Measurements from ENCODE around the gene SH3GLB2.

Gene SH3GLB2

DNA sequence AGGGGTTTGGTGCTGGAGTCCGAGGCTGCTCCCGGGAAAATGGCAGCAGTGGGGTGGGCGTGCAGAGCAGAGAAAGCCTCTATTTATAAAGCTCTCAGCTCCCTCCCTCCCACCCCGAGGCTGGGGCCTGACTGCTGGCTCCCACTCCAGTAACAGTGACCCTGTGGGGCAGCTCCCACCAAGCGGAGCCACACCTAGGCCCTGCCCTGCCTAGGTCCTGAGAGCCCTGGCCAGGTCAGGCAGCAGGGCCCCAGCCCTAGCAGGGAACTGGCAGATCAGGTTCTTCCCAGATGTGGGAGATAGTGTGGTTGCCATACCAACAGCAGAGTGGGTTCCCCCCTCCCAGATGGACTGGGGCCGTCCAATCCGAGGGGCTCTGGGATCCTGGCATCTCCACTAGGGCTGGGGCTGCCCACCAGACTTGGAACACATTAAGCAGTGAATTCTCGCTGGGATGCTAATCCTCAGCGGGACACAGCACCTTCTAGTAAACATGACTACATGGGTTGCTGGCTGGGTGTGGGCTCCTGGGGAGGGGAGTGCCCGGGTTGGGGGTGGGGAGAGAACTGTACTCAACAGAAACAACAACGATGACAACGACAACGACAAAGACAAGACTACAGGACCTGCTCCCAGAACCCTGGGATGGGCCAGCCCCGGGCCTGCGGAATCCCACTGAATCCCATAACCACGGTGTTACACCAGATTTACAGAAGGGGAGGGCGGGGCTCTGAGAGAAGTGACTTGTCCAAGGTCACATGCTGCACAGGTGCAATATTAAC lies 1.5 kb downstream of the SH3GLB2 start:
- no peak for DNase-seq
- in situ Hi-C loops (cut with HindIII; ENCODE audit: low pct_ligation_motif_present, low pct_unique_long_range_greater_than_20kb, low sequenced_read_pairs): no loop called here

DNA sequence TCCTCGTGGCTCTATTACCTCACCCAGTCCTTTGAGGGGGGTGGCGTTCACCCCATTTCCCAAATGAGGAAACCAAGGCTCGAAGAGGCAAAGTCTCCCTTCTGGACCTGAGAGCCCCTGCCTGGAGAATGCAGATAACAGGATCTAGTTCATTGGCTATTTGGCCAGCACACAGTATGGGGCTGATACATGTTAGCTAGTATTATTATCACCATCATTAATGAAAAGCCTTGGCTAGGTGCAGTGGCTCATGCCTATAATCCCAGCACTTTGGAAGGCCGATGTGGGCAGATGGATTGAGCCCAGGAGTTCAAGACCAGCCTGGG lies 4.3 kb downstream of the SH3GLB2 start:
- in situ Hi-C loops (cut with HindIII; ENCODE audit: low pct_ligation_motif_present, low pct_unique_long_range_greater_than_20kb, low sequenced_read_pairs): no loop called here

DNA sequence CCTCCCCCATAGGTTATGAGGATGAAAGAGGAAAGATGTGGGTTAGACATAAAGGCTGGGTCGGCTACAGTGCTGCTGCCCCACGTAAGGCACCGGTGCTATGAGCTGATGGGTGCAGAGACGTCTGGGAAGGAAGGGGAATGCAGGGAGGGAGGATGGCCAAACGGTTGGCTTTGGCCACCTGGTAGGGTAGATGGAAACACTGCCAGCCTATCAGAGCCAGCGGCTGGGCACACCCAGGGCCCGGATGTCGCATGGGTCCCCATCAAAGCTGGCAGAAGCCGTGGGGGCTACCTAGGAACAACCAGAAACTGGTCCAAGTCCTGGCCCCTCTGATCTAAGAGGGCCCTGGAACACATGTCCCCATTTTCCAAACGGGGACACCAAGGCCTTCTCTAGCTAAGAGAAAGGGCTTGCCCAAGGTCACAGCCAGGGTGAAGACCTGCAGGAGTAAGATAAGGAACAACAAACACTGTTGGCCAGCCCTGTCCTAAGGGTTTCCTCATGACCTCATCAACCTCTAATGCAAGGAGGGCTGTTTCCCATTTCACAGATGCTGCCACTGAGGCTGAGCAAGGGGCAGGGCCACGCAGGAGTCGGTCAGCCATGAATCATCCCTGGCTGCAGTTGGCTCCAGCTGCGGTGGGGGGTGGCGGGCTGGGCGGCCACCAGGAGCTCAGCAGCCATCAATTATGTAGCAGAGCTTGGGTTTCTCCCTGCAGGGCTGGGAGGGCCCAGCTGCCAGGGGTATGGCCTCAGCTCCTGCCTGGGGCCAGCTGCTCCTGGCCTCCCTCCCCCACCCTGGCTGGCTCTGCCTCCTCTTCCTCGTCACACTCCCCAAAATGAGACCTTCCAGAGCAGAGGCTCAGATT lies 4.9 kb downstream of the SH3GLB2 start:
- DNase-seq: no peak
- in situ Hi-C loops (cut with HindIII; ENCODE audit: low pct_ligation_motif_present, low pct_unique_long_range_greater_than_20kb, low sequenced_read_pairs): no loop called here

More for the DNA sequence above, 4.3 kb downstream of the SH3GLB2 start:
- no peak for DNase-seq

DNA sequence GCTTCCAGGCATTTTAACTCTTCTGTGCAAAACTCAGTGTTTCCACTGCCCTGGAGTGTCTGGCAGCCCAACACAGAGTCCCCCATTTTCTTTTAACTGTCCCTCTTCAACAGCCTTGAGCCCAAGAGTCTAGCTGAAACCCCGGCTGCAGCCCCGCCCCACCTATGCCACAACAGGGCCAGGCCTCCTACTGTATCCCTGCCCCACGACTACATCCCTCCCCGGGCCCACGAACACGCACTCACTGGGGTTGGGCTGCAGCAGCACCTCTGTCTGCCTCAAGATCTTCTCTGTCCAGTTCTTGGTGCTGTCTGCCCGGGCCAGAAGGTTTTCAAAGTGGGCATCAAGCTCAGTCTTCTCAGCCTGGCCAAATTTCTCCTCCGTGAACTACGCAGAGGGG lies 6.1 kb downstream of the SH3GLB2 start:
- in situ Hi-C loops (cut with HindIII; ENCODE audit: low pct_ligation_motif_present, low pct_unique_long_range_greater_than_20kb, low sequenced_read_pairs): no loop called here
- DNase-seq: no peak

DNA sequence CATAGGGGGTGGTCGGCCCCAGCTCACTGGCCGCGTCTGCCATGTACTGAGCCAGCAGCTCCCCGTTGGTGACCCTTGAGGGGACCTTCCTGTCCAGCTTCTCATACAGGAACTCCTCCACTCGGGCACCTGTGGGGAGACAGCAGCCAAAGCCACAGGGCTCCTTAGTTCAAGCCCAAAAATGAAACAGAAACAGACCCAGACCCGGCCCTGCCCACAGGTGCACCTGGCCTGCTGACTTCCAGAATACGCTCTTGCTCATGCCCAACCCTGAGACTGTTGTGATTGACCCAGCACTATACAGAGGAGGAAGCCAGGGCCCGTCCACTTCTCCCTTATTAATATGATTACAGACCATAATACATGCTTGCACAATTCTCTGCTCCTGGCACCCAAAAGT lies 7.0 kb downstream of the SH3GLB2 start:
- in situ Hi-C loops (cut with HindIII; ENCODE audit: low pct_ligation_motif_present, low pct_unique_long_range_greater_than_20kb, low sequenced_read_pairs): no loop called here
- no peak for DNase-seq

DNA sequence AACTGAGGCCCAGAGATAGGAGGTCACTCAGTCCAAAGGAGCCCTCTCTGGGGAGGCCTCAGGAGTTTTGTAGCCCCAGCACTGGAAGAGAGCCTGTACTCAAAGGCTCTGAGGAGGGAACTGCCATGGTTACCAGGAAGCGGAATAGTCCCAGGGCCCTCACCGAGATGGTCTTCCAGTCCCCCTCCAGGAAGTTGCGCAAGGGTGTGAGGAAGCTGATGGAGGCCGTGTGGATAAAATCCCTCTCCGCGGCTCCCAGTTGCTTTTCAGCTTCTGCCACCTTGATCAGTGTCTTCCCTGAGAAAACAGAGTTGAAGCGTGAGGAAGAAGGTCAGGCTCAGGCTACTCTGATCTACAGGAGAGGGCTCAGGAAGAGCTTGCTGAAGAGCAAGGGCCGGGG lies 13.5 kb downstream of the SH3GLB2 start:
- DNase-seq: no peak
- in situ Hi-C loops (cut with HindIII; ENCODE audit: low pct_ligation_motif_present, low pct_unique_long_range_greater_than_20kb, low sequenced_read_pairs): no loop called here

DNA sequence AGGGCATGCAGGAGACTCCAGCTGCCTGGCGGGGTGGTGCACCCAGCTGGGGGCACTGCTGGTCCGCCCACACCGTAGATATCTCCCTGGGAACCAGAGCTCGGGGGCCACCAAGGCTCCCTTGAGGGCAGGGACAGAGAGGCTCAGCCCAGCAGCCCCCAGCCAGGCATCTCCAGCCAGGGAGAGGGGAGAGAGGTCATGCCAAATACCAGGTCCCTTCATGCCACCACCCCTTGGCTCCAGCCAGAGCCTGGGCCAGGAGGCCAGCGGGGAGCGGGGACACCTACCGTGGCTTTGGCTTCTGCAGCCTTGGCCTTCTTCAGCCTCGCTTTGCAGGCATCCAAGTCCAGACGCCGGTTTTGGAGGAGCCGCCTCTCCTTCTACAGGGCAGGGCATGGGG lies 14.0 kb downstream of the SH3GLB2 start:
- in situ Hi-C loops (cut with HindIII; ENCODE audit: low pct_ligation_motif_present, low pct_unique_long_range_greater_than_20kb, low sequenced_read_pairs): no loop called here
- DNase-seq: no peak

DNA sequence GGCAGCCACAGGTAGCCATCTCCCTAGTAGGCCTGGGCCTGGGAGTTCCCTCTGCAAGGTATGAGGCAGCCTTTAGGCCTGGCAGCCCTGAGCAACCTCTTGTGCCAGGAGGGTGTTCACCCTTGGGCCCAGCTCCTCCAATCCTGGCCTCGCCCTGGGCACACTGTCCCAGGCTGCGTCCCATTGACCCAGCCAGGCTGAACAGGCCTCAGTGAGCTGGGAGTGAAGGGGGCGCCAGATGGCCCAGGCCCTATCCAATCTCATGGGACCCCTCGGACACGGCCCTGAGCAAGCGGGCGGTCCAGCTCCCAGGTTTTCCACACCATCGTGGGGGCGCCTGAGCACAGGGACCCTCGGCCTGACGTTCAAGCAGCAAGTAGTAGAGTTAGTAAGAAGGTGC lies 14.5 kb downstream of the SH3GLB2 start:
- in situ Hi-C loops (cut with HindIII; ENCODE audit: low pct_ligation_motif_present, low pct_unique_long_range_greater_than_20kb, low sequenced_read_pairs): no loop called here
- no peak for DNase-seq

DNA sequence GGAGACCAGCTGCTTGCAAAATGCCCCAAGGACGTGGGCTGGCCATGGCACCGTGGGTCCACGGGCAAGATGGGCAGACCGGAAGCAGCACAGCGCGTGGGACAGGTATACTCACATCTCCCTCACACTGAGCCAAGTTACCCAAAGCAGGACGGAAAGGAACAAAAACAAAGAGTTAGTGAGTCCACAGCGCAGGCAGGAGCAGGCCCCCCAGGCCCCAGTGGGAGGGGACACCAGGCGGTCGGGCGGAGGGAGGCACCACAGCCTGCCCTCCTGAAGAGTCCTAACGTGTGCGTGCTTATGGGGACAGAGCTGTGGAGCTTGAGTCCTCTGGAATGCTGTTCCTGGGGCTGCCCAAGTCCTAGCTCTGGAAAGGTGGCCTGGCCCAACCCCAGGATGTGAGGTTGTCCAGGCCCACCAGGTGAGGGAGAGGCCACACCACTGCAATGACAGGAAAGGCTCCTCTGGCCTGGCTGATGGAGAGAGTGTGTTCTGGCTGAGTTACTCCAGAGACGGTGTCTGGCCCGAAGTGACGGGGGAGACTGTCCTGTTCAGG lies 15.2 kb downstream of the SH3GLB2 start:
- no peak for DNase-seq
- in situ Hi-C loops (cut with HindIII; ENCODE audit: low pct_ligation_motif_present, low pct_unique_long_range_greater_than_20kb, low sequenced_read_pairs): no loop called here

DNA sequence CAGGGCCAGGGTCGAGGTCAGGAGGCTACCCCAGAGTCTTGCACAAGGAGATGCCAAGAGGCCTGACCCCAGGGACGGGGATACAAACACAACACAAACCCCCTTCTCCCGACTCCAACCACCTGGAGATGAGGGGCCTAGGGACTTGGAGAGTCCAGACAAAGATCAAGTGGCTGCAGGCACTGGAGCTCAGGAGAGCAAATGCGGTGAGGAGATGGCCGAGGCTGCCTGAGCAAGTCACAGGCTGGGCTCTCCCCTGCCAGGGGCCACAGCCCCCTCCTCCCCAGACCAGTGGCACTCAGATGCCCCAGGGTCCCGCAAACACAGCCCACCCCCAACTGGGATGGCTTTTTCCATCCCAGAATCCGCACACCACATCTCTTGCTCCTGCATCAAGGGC lies 15.8 kb downstream of the SH3GLB2 start:
- in situ Hi-C loops (cut with HindIII; ENCODE audit: low pct_ligation_motif_present, low pct_unique_long_range_greater_than_20kb, low sequenced_read_pairs): no loop called here
- no peak for DNase-seq

DNA sequence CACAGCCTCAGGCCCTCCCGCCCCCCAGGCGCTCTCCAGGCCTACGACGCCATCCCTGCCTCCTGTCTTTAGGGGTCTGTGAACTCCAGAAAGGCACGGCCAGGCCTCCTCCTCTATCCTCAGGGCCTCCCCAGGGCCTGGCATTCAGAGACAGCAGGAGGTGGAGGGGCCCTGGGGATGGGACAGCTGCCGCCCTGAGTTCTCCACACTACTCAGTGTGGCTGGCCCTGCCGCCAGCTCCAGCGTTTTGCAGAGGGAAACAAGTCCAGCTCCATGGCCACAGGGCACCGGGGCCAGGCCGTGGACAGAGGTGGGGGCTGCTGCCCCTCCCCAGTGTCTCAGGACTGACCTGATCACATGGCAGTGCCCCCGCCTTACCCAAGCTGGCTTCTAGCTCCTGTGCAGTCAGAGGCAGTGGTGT lies 16.4 kb downstream of the SH3GLB2 start:
- in situ Hi-C loops (cut with HindIII; ENCODE audit: low pct_ligation_motif_present, low pct_unique_long_range_greater_than_20kb, low sequenced_read_pairs): no loop called here
- DNase-seq: no peak

DNA sequence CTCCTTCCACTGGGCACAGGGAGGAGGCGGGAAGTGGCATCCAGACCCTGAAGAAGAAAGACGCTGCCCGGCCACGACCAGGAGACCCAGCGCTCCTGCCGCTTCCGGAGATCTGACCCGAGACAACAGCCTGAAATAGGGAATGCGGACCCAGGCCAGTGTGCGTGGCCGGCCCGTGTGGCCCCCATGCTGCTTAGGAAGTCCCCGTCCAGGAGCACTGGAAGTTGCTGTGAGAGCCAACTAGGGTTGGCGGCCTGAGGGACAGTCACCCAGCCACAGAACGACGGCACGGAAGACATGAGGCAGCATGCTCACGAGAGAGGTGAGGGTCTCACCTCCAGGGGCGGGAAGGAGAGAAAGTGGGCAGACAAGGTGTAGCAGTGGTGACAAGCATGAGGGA lies 17.0 kb downstream of the SH3GLB2 start:
- in situ Hi-C loops (cut with HindIII; ENCODE audit: low pct_ligation_motif_present, low pct_unique_long_range_greater_than_20kb, low sequenced_read_pairs): no loop called here

DNA sequence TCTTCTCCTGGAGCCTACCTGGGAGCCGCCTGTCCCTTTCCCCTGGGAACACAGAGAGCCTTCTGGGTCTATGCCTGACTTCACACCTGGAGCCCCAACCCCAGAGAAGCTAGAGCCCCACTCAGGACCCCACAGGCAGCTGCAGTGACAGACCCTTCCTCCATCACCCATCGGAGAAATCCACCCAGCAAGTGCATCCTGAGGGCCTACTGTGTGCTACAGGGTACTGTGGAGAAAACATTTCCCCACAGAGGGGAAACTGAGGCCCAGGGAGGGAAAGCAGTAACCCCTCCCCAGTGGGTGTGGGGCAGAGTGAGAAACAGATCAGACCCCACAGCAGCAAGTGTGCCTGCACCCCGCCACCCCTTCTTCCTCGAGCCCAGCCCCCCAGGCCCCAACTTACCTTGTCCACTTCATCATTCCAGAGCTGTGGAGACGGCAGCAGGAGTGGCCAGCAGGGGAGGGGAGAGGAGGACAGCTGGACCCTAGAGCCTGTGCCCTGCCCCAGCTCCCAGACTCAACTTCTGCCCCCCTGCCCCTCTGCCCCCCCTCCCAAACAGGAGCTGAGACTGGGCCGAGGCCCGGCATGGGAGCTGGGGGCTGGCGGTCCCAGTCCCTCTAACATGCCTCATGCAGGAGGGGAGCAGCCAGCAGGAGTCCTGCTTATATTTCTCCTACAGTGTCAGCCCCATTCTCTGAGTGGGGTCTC lies 17.7 kb downstream of the SH3GLB2 start:
- no peak for DNase-seq
- in situ Hi-C loops (cut with HindIII; ENCODE audit: low pct_ligation_motif_present, low pct_unique_long_range_greater_than_20kb, low sequenced_read_pairs): no loop called here

More for the DNA sequence above, 17.0 kb downstream of the SH3GLB2 start:
- DNase-seq: no peak

DNA sequence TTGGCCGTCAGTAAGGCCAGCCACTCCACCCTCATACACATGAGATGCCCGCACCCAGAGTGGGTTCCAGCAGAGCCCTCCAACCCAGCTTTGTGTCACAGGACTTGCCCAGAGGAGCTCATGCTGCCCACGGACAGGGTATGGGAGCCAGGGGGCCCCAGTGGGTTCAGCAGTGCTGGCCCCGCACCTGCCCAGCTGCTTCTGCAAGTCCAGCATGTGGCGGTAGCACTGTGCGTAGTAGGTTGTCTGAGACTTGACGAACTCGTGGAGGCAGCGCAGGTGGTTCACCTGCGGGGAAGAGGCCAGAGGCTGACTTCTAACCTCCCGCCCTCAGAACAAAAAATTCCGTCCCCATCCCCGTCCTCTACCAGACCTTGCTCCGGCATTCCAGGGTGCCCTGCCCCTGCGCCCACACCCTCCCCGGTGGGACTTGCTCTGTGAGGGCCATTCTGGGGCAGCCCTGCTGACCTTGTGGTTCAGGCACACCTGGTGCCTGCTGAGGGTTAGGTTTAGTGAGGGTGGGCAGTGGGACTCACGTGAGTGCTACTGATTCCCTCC lies 18.5 kb downstream of the SH3GLB2 start:
- in situ Hi-C loops (cut with HindIII; ENCODE audit: low pct_ligation_motif_present, low pct_unique_long_range_greater_than_20kb, low sequenced_read_pairs): no loop called here
- DNase-seq: no peak

DNA sequence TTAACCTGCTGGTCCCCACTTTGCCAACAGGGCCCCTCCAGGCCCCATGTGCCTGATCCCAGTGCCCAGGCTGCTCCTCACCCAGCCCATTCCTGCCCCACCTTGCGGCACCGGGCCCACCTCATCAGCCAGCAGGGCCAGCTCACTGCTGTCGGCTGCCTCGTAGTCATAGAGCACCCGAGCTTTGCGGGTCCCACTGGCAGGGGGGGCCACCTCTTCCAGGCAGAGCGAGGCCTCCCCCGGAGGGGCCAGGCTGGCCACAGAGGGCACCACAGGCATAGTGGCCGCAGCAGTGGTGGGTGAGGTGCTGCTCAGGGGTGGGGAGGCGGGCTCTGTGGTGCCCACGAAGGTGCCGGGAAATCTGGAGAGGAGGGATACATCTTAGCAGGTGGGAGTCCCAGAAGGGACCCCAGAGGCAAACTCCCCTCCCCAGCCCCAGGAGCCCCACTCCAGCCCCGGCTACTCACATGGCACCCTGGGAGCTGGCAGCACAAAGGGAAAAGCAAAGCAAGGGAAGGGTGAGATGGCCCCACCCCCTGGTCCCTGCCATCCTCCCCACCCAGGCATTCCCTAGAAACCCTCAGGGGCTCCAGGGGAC lies 19.0 kb downstream of the SH3GLB2 start:
- in situ Hi-C loops (cut with HindIII; ENCODE audit: low pct_ligation_motif_present, low pct_unique_long_range_greater_than_20kb, low sequenced_read_pairs): no loop called here
- no peak for DNase-seq

DNA sequence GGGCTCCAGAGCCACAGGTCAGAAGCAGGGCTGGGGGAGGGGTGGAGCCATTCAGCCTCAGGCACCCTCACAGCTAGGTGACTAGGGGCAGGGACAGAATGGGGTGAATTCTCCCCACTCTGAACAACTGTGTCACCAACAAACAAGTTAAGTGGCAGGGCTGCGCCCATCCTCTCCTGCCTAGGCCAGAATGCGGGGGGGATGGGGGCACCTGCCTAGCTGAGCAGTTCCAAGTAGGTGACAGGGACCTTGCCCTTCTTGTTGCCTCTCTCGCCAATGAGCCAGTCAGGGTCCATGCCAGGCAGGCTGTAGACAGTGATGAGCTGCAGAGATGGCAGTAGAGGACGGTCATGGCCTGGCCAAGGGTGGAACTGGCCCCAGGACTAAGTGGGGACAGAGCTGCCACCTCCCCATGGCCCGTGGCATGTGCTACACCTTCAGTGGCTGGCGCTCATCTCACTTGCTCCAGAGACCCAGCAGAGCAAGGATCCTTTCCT lies 19.6 kb downstream of the SH3GLB2 start:
- no peak for DNase-seq

DNA sequence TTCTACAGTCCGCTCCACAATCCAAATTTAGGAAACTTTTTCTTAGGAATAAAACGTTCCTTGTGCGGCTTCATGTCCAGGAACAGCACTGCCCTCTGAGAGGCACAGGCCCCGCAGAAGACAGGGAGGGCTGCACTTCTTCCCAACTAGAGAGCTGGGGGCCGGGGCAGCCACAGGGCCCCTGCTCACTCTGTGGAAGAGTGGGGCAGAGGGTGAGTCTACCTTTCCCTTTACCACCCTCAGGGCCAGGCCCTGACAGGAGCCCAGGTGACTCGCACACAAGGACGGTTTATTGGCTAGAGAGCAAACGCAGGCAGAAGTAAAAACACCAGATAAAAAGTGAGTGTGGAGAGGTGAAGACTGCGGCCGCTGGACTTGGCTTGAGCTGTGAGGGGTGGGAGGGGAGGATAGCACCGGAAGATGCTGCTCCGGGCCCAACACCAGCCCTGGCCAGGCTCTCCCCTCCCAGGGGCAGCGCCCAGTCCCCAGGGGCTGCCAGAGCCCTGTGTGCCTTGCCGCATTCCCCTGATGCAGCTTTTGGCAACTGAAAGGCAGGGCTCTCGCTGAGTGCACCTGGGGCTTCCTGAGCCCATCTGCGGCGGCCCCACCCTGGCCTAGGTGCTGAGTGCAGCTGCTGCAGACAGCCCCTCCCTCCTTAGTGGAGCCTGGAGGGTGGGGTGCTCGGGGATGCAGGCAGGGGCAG lies 20.2 kb downstream of the SH3GLB2 start:
- in situ Hi-C loops (cut with HindIII; ENCODE audit: low pct_ligation_motif_present, low pct_unique_long_range_greater_than_20kb, low sequenced_read_pairs): no loop called here

More for the DNA sequence above, 19.6 kb downstream of the SH3GLB2 start:
- in situ Hi-C loops (cut with HindIII; ENCODE audit: low pct_ligation_motif_present, low pct_unique_long_range_greater_than_20kb, low sequenced_read_pairs): no loop called here

More for the DNA sequence above, 20.2 kb downstream of the SH3GLB2 start:
- no peak for DNase-seq

Data from ACHN (cell line).